Subcutaneous abdominal adipose tissue (tissue), 5 donors: ENCODE results near the gene UBE2E2.

Source experiments
- H3K27ac ChIP-seq: one replicate; pipeline ENCODE4 v1.7.0; 2013; ENCODE audit warnings: low read depth, mild to moderate bottlenecking, inconsistent platforms, low read length, moderate library complexity
- H3K27me3 ChIP-seq, 5 donors: one replicate each; pipeline ENCODE4 v1.7.0; 2013; ENCODE audit warnings: low read length in 5 of 5, inconsistent platforms in 1 of 5; ENCODE audit not compliant: control insufficient read depth in 5 of 5, insufficient read depth in 4 of 5
- H3K36me3 ChIP-seq, 5 donors: one replicate each; pipeline ENCODE4 v1.7.0; 2013; ENCODE audit warnings: low read length in 5 of 5; ENCODE audit not compliant: control insufficient read depth in 5 of 5, insufficient read depth in 5 of 5
- H3K4me1 ChIP-seq, 5 donors: one replicate each; pipeline ENCODE4 v1.7.0; 2013; ENCODE audit warnings: low read length in 5 of 5, mild to moderate bottlenecking in 3 of 5, moderate library complexity in 1 of 5; ENCODE audit not compliant: control insufficient read depth in 5 of 5, insufficient read depth in 5 of 5
- H3K4me3 ChIP-seq, 5 donors: one replicate each; pipeline ENCODE4 v1.7.0; 2013; ENCODE audit warnings: low read length in 5 of 5, low read depth in 1 of 5
- H3K9ac ChIP-seq, 5 donors: one replicate each; pipeline ENCODE4 v1.7.0; 2013; ENCODE audit warnings: low read length in 5 of 5, mild to moderate bottlenecking in 4 of 5, moderate library complexity in 3 of 5
- H3K9me3 ChIP-seq, 5 donors: one replicate each; pipeline ENCODE4 v1.7.0; 2013; ENCODE audit warnings: low read length in 5 of 5; ENCODE audit not compliant: control insufficient read depth in 5 of 5
- donor health status: healthy.
- donor health status: healthy.
- donor health status: healthy.
- donor health status: healthy.
- donor health status: healthy.

UBE2E2 gene

GRCh38 chr3:23264413-23264812 lies 61.3 kb downstream of the UBE2E2 start:
- Histone ChIP-seq H3K27me3 (no peaks in the 10 kb centered on the region), H3K4me3 (no peak overlapping the region), H3K9ac (no peak overlapping the region)

GRCh38 chr3:23270423-23270822 lies 67.3 kb downstream of the UBE2E2 start:
- H3K36me3 ChIP-seq, result no peaks in the 10 kb centered on the region
- H3K27ac ChIP-seq, result no peak overlapping the region
- H3K27me3 ChIP-seq, result no peaks in the 10 kb centered on the region
- peaks cover 0 to 5% (median 0%) of the 10 kb centered on the region in 5 donors for H3K9me3 ChIP-seq
- H3K4me1 ChIP-seq, result no peaks in the 10 kb centered on the region
- no peak overlapping the region for H3K4me3 ChIP-seq
- no peak overlapping the region for H3K9ac ChIP-seq

More at GRCh38 chr3:23264413-23264812, 61.3 kb downstream of the UBE2E2 start:
- Histone ChIP-seq H3K9me3 (no peaks in the 10 kb centered on the region), H3K36me3 (no peaks in the 10 kb centered on the region), H3K27ac (no peak overlapping the region), H3K4me1 (no peaks in the 10 kb centered on the region)

GRCh38 chr3:23271876-23272741 lies 69.0 kb downstream of the UBE2E2 start:
- Histone ChIP-seq H3K36me3 (no peaks in the 10 kb centered on the region), H3K4me1 (no peaks in the 10 kb centered on the region), H3K9me3 (peaks cover 0 to 5% (median 0%) of the 10 kb centered on the region in 5 donors), H3K27me3 (no peaks in the 10 kb centered on the region), H3K27ac (no peak overlapping the region), H3K9ac (no peak overlapping the region), H3K4me3 (no peak overlapping the region)

- Histone ChIP-seq H3K27ac (no peak overlapping the region), H3K9me3 (peaks cover 0 to 5% (median 0%) of the 10 kb centered on the region in 5 donors), H3K36me3 (no peaks in the 10 kb centered on the region), H3K4me3 (no peak overlapping the region), H3K4me1 (no peaks in the 10 kb centered on the region), H3K27me3 (no peaks in the 10 kb centered on the region), H3K9ac (no peak overlapping the region)
Observed at GRCh38 chr3:23272820-23273219, 69.7 kb downstream of the UBE2E2 start.

- H3K4me3 ChIP-seq, result no peak overlapping the region
- no peaks in the 10 kb centered on the region for H3K36me3 ChIP-seq
Observed at GRCh38 chr3:23275061-23275460, 71.9 kb downstream of the UBE2E2 start.

GRCh38 chr3:23275814-23276213 lies 72.7 kb downstream of the UBE2E2 start:
- H3K9ac ChIP-seq, result no peak overlapping the region
- H3K4me1 ChIP-seq, result peaks cover 0 to 7% (median 0%) of the 10 kb centered on the region in 5 donors
- peaks cover 0 to 5% (median 0%) of the 10 kb centered on the region in 5 donors for H3K9me3 ChIP-seq
- H3K27me3 ChIP-seq, result no peaks in the 10 kb centered on the region
- no peak overlapping the region for H3K27ac ChIP-seq
- H3K4me3 ChIP-seq, result no peak overlapping the region
- H3K36me3 ChIP-seq, result no peaks in the 10 kb centered on the region

More at GRCh38 chr3:23275061-23275460, 71.9 kb downstream of the UBE2E2 start:
- Histone ChIP-seq H3K4me1 (peaks cover 0 to 7% (median 0%) of the 10 kb centered on the region in 5 donors), H3K27ac (no peak overlapping the region), H3K9me3 (peaks cover 0 to 5% (median 0%) of the 10 kb centered on the region in 5 donors), H3K9ac (no peak overlapping the region), H3K27me3 (no peaks in the 10 kb centered on the region)

- Histone ChIP-seq H3K9me3 (peaks cover 0 to 4% (median 0%) of the 10 kb centered on the region in 5 donors), H3K9ac (no peak overlapping the region), H3K4me3 (no peak overlapping the region), H3K36me3 (no peaks in the 10 kb centered on the region), H3K4me1 (peaks cover 0 to 7% (median 0%) of the 10 kb centered on the region in 5 donors), H3K27ac (no peak overlapping the region), H3K27me3 (no peaks in the 10 kb centered on the region)
Observed at GRCh38 chr3:23276913-23277658, 74.0 kb downstream of the UBE2E2 start.

GRCh38 chr3:23277688-23278087 lies 74.6 kb downstream of the UBE2E2 start:
- Histone ChIP-seq H3K9ac (no peak overlapping the region), H3K27me3 (no peaks in the 10 kb centered on the region)

GRCh38 chr3:23283625-23284024 lies 80.5 kb downstream of the UBE2E2 start:
- H3K4me3 ChIP-seq, result no peak overlapping the region
- peaks cover 0 to 13% (median 6%) of the 10 kb centered on the region in 5 donors for H3K9me3 ChIP-seq
- no peak overlapping the region for H3K9ac ChIP-seq
- no peaks in the 10 kb centered on the region for H3K36me3 ChIP-seq
- H3K27ac ChIP-seq, result no peak overlapping the region
- H3K27me3 ChIP-seq, result no peaks in the 10 kb centered on the region
- peaks cover 0 to 2% (median 0%) of the 10 kb centered on the region in 5 donors for H3K4me1 ChIP-seq

More at GRCh38 chr3:23277688-23278087, 74.6 kb downstream of the UBE2E2 start:
- Histone ChIP-seq H3K4me1 (peaks cover 0 to 7% (median 0%) of the 10 kb centered on the region in 5 donors), H3K27ac (no peak overlapping the region), H3K36me3 (no peaks in the 10 kb centered on the region), H3K9me3 (no peaks in the 10 kb centered on the region), H3K4me3 (no peak overlapping the region)

GRCh38 chr3:23288286-23288685 lies 85.2 kb downstream of the UBE2E2 start:
- H3K27me3 ChIP-seq, result no peaks in the 10 kb centered on the region
- no peak overlapping the region for H3K27ac ChIP-seq
- H3K9me3 ChIP-seq, result peaks cover 0 to 13% (median 6%) of the 10 kb centered on the region in 5 donors
- peaks cover 0 to 2% (median 0%) of the 10 kb centered on the region in 5 donors for H3K4me1 ChIP-seq
- no peaks in the 10 kb centered on the region for H3K36me3 ChIP-seq
- H3K9ac ChIP-seq, result no peak overlapping the region
- no peak overlapping the region for H3K4me3 ChIP-seq
